HepG2 (cell line): ENCODE results near the gene TTLL4. TPM values are rescaled to one million over a fixed set of nuclear protein-coding genes. Genes with fewer than 3 reads are reported as not detected.
A peak's percentile ranks its signal among the peaks of the same experiment; 100 is the strongest.

ENCODE experiments used
- CBX5 ChIP-seq: sonication (generic); formaldehyde crosslinking; IDR thresholded peaks from 2 replicates; pipeline ENCODE4 v1.4.0; 2020; ENCODE audit warnings: missing genetic modification reagents, borderline replicate concordance
- ELF1 ChIP-seq: sonication (generic); formaldehyde crosslinking; IDR thresholded peaks from 2 replicates; pipeline ENCODE4 v1.4.0; 2020; ENCODE audit warnings: missing genetic modification reagents
- HHEX ChIP-seq: IDR thresholded peaks from 2 replicates; pipeline ENCODE4 v1.6.1; 2016; ENCODE audit warnings: control low read depth
- MED1 ChIP-seq: sonication (generic); formaldehyde crosslinking; IDR thresholded peaks from 2 replicates; pipeline ENCODE4 v1.4.0; 2020; ENCODE audit warnings: missing genetic modification reagents
- NPAS2 ChIP-seq: sonication (generic); formaldehyde crosslinking; IDR thresholded peaks from 2 replicates; pipeline ENCODE4 v1.8.0; 2022; ENCODE audit warnings: mild to moderate bottlenecking, missing genetic modification reagents, borderline replicate concordance
- TARDBP ChIP-seq: sonication (generic); formaldehyde crosslinking; IDR thresholded peaks from 2 replicates; pipeline ENCODE4 v1.8.0; 2022; ENCODE audit warnings: mild to moderate bottlenecking, missing genetic modification reagents
- TGIF2 ChIP-seq: IDR thresholded peaks from 2 replicates; pipeline ENCODE4 v1.6.1; 2016; ENCODE audit warnings: control low read depth, missing compliant biosample characterization
- ZBTB38 ChIP-seq: sonication (generic); formaldehyde crosslinking; IDR thresholded peaks from 2 replicates; pipeline ENCODE4 v1.5.1; 2020; ENCODE audit warnings: mild to moderate bottlenecking, missing genetic modification reagents
- ZNF263 ChIP-seq: sonication (generic); formaldehyde crosslinking; IDR thresholded peaks from 2 replicates; pipeline ENCODE4 v1.4.0; 2020; ENCODE audit warnings: missing genetic modification reagents
- ZNF484 ChIP-seq: sonication (generic); formaldehyde crosslinking; IDR thresholded peaks from 2 replicates; pipeline ENCODE4 v1.5.1; 2020; ENCODE audit warnings: mild to moderate bottlenecking, low read depth, missing genetic modification reagents, borderline replicate concordance
- ZNF839 ChIP-seq: sonication (generic); formaldehyde crosslinking; IDR thresholded peaks from 2 replicates; pipeline ENCODE4 v1.4.0; 2020; ENCODE audit warnings: missing genetic modification reagents, mild to moderate bottlenecking, borderline replicate concordance
- polyA plus RNA-seq, 8 experiments: library from polyadenylated mRNA; depleted of rRNA in 3 of 8; stranded (reverse) in 7 of 8; unstranded in 1 of 8; fragments of >200 nt; fragmentation: Illumina TruSeq in 4 of 8; extraction: Trizol in 4 of 8; gene quantifications; 2 replicates each; pipeline versions ENCODE4 v1.2.1 to v1.2.3, GENCODE V29; 2011 to 2016; ENCODE audit warnings: low read depth in 4 of 8, missing spikeins in 1 of 8, mixed read lengths in 1 of 8; ENCODE audit not compliant: insufficient read depth in 1 of 8
- total RNA-seq, 5 experiments: library from RNA; depleted of rRNA; stranded (reverse); fragments of >200 nt; fragmentation: Illumina TruSeq; extraction: Trizol; gene quantifications; 2 replicates each; pipeline ENCODE4 v1.2.3, GENCODE V29; 2016; ENCODE audit warnings: low read depth in 1 of 5
- TF ChIP-seq, protein P1 (sequence below): sonication (generic); formaldehyde crosslinking; IDR thresholded peaks from 2 replicates; pipeline ENCODE4 v1.5.0; 2020; ENCODE audit warnings: missing genetic modification reagents
- TF ChIP-seq, protein P2 (sequence below), 2 experiments: fragments of 450-650 bp in 1 of 2; sonication (generic) in 1 of 2; formaldehyde crosslinking in 1 of 2; IDR thresholded peaks; 2 replicates each; pipeline versions ENCODE4 v1.6.1 to v1.8.0; 2016 to 2022; ENCODE audit warnings: antibody characterized with exemption in 1 of 2, mild to moderate bottlenecking in 1 of 2, missing genetic modification reagents in 1 of 2
- TF ChIP-seq, protein P3 (sequence below): sonication (generic); formaldehyde crosslinking; IDR thresholded peaks from 2 replicates; pipeline ENCODE4 v1.5.1; 2020; ENCODE audit warnings: missing genetic modification reagents, mild to moderate bottlenecking, borderline replicate concordance

The TTLL4 gene
- total and polyA plus RNA-seq, 2 of the 13 experiments (the other 11 are each of a cell fraction or from before 2014, with no cell fraction given), result 77.5 to 84.6 TPM

DNA sequence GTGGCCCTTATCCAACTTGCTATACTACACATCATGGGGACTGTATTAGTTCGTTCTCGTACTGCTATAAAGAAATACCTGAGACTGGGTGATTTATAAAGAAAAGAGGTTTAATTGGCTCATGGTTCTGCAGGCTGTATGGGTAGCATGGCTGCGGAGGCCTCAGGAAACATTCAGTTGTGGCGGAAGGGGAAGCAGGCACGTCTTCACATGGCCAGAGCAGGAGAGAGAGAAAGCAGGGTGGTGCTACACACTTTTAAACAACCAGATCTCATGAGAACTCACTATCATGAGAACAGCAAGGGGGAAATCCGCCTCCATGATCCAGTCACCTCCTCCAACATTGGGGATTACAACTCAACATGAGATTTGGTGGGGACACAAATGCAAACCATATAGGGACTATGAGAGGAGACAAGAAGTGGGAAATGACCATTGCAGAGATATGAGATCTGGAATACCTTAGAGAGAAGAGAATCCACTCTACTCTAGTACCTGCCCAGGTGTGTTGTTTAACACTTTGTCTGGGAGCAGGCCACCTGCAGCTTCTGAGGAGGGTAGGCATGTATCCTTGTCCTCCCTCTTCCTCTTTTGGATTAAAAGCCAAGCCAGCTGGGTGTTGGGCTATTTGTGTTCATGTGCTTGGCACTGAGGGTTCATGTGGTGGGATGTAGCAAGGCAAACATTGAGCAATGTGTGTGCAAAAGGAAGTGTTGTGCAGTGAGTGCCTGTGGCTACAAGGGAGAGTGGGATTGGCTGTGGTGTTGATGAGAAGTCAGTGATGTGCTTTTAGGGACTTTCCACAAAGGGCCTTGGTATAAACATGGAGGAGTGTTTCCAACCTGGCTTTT lies 22.8 kb downstream of the TTLL4 start (continued):
- no peak for TF ChIP-seq NPAS2 (CRISPR knock-in tag)
- TF ChIP-seq CBX5 (CRISPR knock-in tag), result peak; percentile 100
- TF ChIP-seq MED1 (CRISPR knock-in tag), result peak; percentile 98
- TF ChIP-seq ZNF839 (CRISPR knock-in tag), result 0 out of 2 replicates have a peak, but pooled peaks have one; percentile 47
- TF ChIP-seq ZNF263 (CRISPR knock-in tag), result 0 out of 2 replicates have a peak, but pooled peaks have one; percentile 33
- TF ChIP-seq, protein P1, sequence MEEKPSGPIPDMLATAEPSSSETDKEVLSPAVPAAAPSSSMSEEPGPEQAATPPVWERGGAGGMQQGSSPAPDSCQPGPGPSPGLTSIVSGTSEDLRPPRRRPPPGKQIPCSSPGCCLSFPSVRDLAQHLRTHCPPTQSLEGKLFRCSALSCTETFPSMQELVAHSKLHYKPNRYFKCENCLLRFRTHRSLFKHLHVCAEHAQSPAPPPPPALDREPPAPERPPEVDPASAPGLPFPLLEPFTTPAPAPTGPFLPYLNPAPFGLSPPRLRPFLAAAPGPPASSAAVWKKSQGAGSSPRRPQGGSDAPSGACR (CRISPR knock-in tag), result 0 out of 2 replicates have a peak, but pooled peaks have one; percentile 78
- TF ChIP-seq, protein P2, sequence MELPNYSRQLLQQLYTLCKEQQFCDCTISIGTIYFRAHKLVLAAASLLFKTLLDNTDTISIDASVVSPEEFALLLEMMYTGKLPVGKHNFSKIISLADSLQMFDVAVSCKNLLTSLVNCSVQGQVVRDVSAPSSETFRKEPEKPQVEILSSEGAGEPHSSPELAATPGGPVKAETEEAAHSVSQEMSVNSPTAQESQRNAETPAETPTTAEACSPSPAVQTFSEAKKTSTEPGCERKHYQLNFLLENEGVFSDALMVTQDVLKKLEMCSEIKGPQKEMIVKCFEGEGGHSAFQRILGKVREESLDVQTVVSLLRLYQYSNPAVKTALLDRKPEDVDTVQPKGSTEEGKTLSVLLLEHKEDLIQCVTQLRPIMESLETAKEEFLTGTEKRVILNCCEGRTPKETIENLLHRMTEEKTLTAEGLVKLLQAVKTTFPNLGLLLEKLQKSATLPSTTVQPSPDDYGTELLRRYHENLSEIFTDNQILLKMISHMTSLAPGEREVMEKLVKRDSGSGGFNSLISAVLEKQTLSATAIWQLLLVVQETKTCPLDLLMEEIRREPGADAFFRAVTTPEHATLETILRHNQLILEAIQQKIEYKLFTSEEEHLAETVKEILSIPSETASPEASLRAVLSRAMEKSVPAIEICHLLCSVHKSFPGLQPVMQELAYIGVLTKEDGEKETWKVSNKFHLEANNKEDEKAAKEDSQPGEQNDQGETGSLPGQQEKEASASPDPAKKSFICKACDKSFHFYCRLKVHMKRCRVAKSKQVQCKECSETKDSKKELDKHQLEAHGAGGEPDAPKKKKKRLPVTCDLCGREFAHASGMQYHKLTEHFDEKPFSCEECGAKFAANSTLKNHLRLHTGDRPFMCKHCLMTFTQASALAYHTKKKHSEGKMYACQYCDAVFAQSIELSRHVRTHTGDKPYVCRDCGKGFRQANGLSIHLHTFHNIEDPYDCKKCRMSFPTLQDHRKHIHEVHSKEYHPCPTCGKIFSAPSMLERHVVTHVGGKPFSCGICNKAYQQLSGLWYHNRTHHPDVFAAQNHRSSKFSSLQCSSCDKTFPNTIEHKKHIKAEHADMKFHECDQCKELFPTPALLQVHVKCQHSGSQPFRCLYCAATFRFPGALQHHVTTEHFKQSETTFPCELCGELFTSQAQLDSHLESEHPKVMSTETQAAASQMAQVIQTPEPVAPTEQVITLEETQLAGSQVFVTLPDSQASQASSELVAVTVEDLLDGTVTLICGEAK (IDR thresholded peaks at IDR 0.05), result no peak
- TF ChIP-seq, protein P2 (CRISPR knock-in tag; IDR thresholded peaks at IDR 0.05), result no peak
- peak; percentile 94 for TF ChIP-seq TARDBP (CRISPR knock-in tag)
- TF ChIP-seq, protein P3, sequence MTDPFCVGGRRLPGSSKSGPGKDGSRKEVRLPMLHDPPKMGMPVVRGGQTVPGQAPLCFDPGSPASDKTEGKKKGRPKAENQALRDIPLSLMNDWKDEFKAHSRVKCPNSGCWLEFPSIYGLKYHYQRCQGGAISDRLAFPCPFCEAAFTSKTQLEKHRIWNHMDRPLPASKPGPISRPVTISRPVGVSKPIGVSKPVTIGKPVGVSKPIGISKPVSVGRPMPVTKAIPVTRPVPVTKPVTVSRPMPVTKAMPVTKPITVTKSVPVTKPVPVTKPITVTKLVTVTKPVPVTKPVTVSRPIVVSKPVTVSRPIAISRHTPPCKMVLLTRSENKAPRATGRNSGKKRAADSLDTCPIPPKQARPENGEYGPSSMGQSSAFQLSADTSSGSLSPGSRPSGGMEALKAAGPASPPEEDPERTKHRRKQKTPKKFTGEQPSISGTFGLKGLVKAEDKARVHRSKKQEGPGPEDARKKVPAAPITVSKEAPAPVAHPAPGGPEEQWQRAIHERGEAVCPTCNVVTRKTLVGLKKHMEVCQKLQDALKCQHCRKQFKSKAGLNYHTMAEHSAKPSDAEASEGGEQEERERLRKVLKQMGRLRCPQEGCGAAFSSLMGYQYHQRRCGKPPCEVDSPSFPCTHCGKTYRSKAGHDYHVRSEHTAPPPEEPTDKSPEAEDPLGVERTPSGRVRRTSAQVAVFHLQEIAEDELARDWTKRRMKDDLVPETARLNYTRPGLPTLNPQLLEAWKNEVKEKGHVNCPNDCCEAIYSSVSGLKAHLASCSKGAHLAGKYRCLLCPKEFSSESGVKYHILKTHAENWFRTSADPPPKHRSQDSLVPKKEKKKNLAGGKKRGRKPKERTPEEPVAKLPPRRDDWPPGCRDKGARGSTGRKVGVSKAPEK (CRISPR knock-in tag), result 0 out of 2 replicates have a peak, but pooled peaks have one; percentile 70
- TF ChIP-seq HHEX, result 0 out of 2 replicates have a peak, but pooled peaks have one; percentile 61
- no peak for TF ChIP-seq ZNF484
- peak; percentile 99 for TF ChIP-seq TGIF2 (CRISPR knock-in tag)
- no peak; the same call in 1 of the 2 replicates for TF ChIP-seq ZBTB38 (CRISPR knock-in tag)
- TF ChIP-seq ELF1 (CRISPR knock-in tag), result peak; percentile 84
